ENCODE results near the gene TIGD6. TPM values are rescaled to one million over a fixed set of nuclear protein-coding genes. Genes with fewer than 3 reads are reported as not detected.

The TIGD6 gene
- total RNA-seq, 1 donor from 2014 or later: 4.1 TPM

GRCh38 chr5:149956685-149957084, 43.8 kb downstream of the TIGD6 start:
- Mint-ChIP-seq H3K4me1 (peaks cover 20% of the 10 kb centered on the region), H3K27ac (no peak overlapping the region), H3K27me3 (ENCODE audit: insufficient read depth, low read depth) (peaks cover 15% of the 10 kb centered on the region), H3K9me3 (no peaks in the 10 kb centered on the region), H3K4me3 (no peak overlapping the region), H3K36me3 (no peaks in the 10 kb centered on the region)
- H3K9me3 ChIP-seq (ENCODE audit: low read depth): no peaks in the 10 kb centered on the region
- no peak overlapping the region for H3K4me2 ChIP-seq
- H3F3A ChIP-seq (ENCODE audit: low read depth): peaks cover 15% of the 10 kb centered on the region
- no peaks in the 10 kb centered on the region for H3K79me2 ChIP-seq (ENCODE audit: low read depth)
- peaks cover 7% of the 10 kb centered on the region for H3K27me3 ChIP-seq
- no peaks in the 10 kb centered on the region for H4K20me1 ChIP-seq (ENCODE audit: low read depth)
- no peak overlapping the region for H3K9ac ChIP-seq
- peaks cover 7% of the 10 kb centered on the region for H3K4me1 ChIP-seq
- DNase-seq (ENCODE audit: low spot score): no peak
- H2AFZ ChIP-seq (replicated peaks): no peak overlapping the region
- no peak overlapping the region for H3K27ac ChIP-seq
- no peaks in the 10 kb centered on the region for H3K36me3 ChIP-seq
- TF ChIP-seq EZH2 (IDR thresholded peaks at IDR 0.05): no peak
- TF ChIP-seq EZH2phosphoT487 (IDR thresholded peaks at IDR 0.05): no peak
- TF ChIP-seq CTCF (IDR thresholded peaks at IDR 0.05): no peak
- no peak overlapping the region for H3K4me3 ChIP-seq

GRCh38 chr5:149954798-149955197, 45.7 kb downstream of the TIGD6 start:
- H2AFZ ChIP-seq (replicated peaks): no peak overlapping the region
- no peak overlapping the region for H3K9ac ChIP-seq
- H3K27ac ChIP-seq: no peak overlapping the region
- H3K9me3 Mint-ChIP-seq: no peaks in the 10 kb centered on the region
- H3K4me1 ChIP-seq: peaks cover 4% of the 10 kb centered on the region
- H3K9me3 ChIP-seq (ENCODE audit: low read depth): no peaks in the 10 kb centered on the region
- no peak overlapping the region for H3K4me3 Mint-ChIP-seq
- H3F3A ChIP-seq (ENCODE audit: low read depth): peaks cover 7% of the 10 kb centered on the region
- H3K36me3 Mint-ChIP-seq: no peaks in the 10 kb centered on the region
- no peak overlapping the region for H3K4me2 ChIP-seq
- peaks cover 10% of the 10 kb centered on the region for H3K4me1 Mint-ChIP-seq
- no peak overlapping the region for H3K27ac Mint-ChIP-seq
- H3K27me3 ChIP-seq: no peaks in the 10 kb centered on the region
- H4K20me1 ChIP-seq (ENCODE audit: low read depth): no peaks in the 10 kb centered on the region
- no peaks in the 10 kb centered on the region for H3K79me2 ChIP-seq (ENCODE audit: low read depth)
- H3K27me3 Mint-ChIP-seq (ENCODE audit: insufficient read depth, low read depth): peaks cover 8% of the 10 kb centered on the region
- no peak overlapping the region for H3K4me3 ChIP-seq
- no peaks in the 10 kb centered on the region for H3K36me3 ChIP-seq
- TF ChIP-seq CTCF (IDR thresholded peaks at IDR 0.05): no peak
- no peak for TF ChIP-seq EZH2phosphoT487 (IDR thresholded peaks at IDR 0.05)
- TF ChIP-seq EZH2 (IDR thresholded peaks at IDR 0.05): no peak
- DNase-seq (ENCODE audit: low spot score): no peak

GRCh38 chr5:149953436-149954121, 46.9 kb downstream of the TIGD6 start:
- Histone ChIP-seq H3K4me3 (no peak overlapping the region), H3K36me3 (no peaks in the 10 kb centered on the region), H3K9ac (no peak overlapping the region), H3K79me2 (ENCODE audit: low read depth) (no peaks in the 10 kb centered on the region), H4K20me1 (ENCODE audit: low read depth) (no peaks in the 10 kb centered on the region), H3F3A (ENCODE audit: low read depth) (no peaks in the 10 kb centered on the region), H3K4me2 (no peak overlapping the region), H3K9me3 (ENCODE audit: low read depth) (no peaks in the 10 kb centered on the region), H2AFZ (replicated peaks) (no peak overlapping the region), H3K27ac (no peak overlapping the region), H3K27me3 (no peaks in the 10 kb centered on the region), H3K4me1 (no peaks in the 10 kb centered on the region)
- Mint-ChIP-seq H3K36me3 (no peaks in the 10 kb centered on the region), H3K9me3 (no peaks in the 10 kb centered on the region), H3K4me3 (no peak overlapping the region), H3K27me3 (ENCODE audit: insufficient read depth, low read depth) (peaks cover 5% of the 10 kb centered on the region), H3K27ac (no peak overlapping the region), H3K4me1 (peaks cover 4% of the 10 kb centered on the region)
- DNase-seq (ENCODE audit: low spot score): no peak
- TF ChIP-seq EZH2 (IDR thresholded peaks at IDR 0.05) (no peak), CTCF (IDR thresholded peaks at IDR 0.05) (no peak)

Data from neural progenitor cell (in vitro differentiated cells).